ENCODE measurements around the gene ERG. TPM values are rescaled to one million over a fixed set of nuclear protein-coding genes. Genes with fewer than 3 reads are reported as not detected.

ERG gene
- total RNA-seq, 1 experiment from 2014 or later, result 0.11 TPM

- 0 out of 2 replicates have a peak, but pooled peaks cover 3% of the 10 kb centered on the region for H3K4me1 ChIP-seq (ENCODE audit: insufficient read depth, low read length)
- H4K5ac ChIP-seq (ENCODE audit: insufficient read length, low read depth, low read length), result no peak overlapping the region
- H2BK12ac ChIP-seq (ENCODE audit: insufficient read length, low read depth, low read length), result no peak overlapping the region
- H3K9me3 ChIP-seq (ENCODE audit: control insufficient read depth, low read depth, low read length), result no peaks in the 10 kb centered on the region
- Mint-ChIP-seq H3K9me3 (no peaks in the 10 kb centered on the region; a peak in 1 of 5 replicates), H3K4me1 (peaks cover 6 to 15% of the 10 kb centered on the region in 2 experiments), H3K36me3 (ENCODE audit: insufficient read depth in 1 of 3, low read depth in 3 of 3) (no peaks in the 10 kb centered on the region; a peak in 1 of 7 replicates), H3K27me3 (ENCODE audit: low read depth) (no peaks in the 10 kb centered on the region), H3K27ac (no peak overlapping the region), H3K4me3 (no peak overlapping the region)
- H3K4me2 ChIP-seq (ENCODE audit: insufficient read depth, insufficient read length, low read length), result no peak overlapping the region
- no peak for DNase-seq
- H3K9ac ChIP-seq (ENCODE audit: extremely low read depth, insufficient read length, low read length), result no peak overlapping the region
- no peak overlapping the region for H2AK5ac ChIP-seq (ENCODE audit: insufficient read length, low read length)
- no peak overlapping the region for H3K14ac ChIP-seq (ENCODE audit: insufficient read depth, low read length)
- H3K4ac ChIP-seq (ENCODE audit: low read depth, low read length), result no peak overlapping the region
- no peaks in the 10 kb centered on the region for H4K20me1 ChIP-seq (ENCODE audit: control insufficient read depth, insufficient read depth, insufficient read length)
- TF ChIP-seq, protein P1, sequence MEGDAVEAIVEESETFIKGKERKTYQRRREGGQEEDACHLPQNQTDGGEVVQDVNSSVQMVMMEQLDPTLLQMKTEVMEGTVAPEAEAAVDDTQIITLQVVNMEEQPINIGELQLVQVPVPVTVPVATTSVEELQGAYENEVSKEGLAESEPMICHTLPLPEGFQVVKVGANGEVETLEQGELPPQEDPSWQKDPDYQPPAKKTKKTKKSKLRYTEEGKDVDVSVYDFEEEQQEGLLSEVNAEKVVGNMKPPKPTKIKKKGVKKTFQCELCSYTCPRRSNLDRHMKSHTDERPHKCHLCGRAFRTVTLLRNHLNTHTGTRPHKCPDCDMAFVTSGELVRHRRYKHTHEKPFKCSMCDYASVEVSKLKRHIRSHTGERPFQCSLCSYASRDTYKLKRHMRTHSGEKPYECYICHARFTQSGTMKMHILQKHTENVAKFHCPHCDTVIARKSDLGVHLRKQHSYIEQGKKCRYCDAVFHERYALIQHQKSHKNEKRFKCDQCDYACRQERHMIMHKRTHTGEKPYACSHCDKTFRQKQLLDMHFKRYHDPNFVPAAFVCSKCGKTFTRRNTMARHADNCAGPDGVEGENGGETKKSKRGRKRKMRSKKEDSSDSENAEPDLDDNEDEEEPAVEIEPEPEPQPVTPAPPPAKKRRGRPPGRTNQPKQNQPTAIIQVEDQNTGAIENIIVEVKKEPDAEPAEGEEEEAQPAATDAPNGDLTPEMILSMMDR (conservative IDR thresholded peaks at IDR 0.05), result no peak
- no peak overlapping the region for H3K23ac ChIP-seq (ENCODE audit: insufficient read length, low read depth, low read length)
- WGBS (ENCODE audit: extremely low coverage, insufficient read length, low lambda C conversion rate), result no CpG with 5 or more reads among the region's 5 CpGs
- no peak overlapping the region for H2AFZ ChIP-seq (ENCODE audit: low read length)
- H3K23me2 ChIP-seq (ENCODE audit: insufficient read length, low read depth, low read length, poor library complexity, severe bottlenecking), result no peaks in the 10 kb centered on the region
- no peak overlapping the region for H3T11ph ChIP-seq (ENCODE audit: low read length)
- no peaks in the 10 kb centered on the region for H3K27me3 ChIP-seq (ENCODE audit: insufficient read depth, low read length)
- H3K79me1 ChIP-seq (ENCODE audit: insufficient read depth, low read depth, low read length, poor library complexity, severe bottlenecking), result no peaks in the 10 kb centered on the region
- no peak overlapping the region for H3K18ac ChIP-seq (ENCODE audit: insufficient read length, low read depth, low read length)
- H2BK120ac ChIP-seq (ENCODE audit: low read depth, low read length, poor library complexity, severe bottlenecking), result no peak overlapping the region
- H4K91ac ChIP-seq (ENCODE audit: insufficient read length, low read depth, low read length), result no peak overlapping the region
- H2BK20ac ChIP-seq (ENCODE audit: low read depth, low read length, poor library complexity, severe bottlenecking), result no peak overlapping the region
- no peak overlapping the region for H2BK15ac ChIP-seq (ENCODE audit: low read depth, low read length)
- H3K79me2 ChIP-seq (ENCODE audit: insufficient read depth, low read length), result no peaks in the 10 kb centered on the region
- no peak overlapping the region for H4K8ac ChIP-seq (replicated peaks; ENCODE audit: insufficient read length, low read depth, low read length)
- no peak overlapping the region for H3K27ac ChIP-seq (ENCODE audit: insufficient read length, low read depth, low read length)
- H3K56ac ChIP-seq (ENCODE audit: insufficient read length, low read depth, low read length), result no peak overlapping the region
- H2BK5ac ChIP-seq (ENCODE audit: insufficient read length, low read length), result no peak overlapping the region
Observed at GRCh38 chr21:38388647-38389353, 109.5 kb downstream of the ERG start.

Data from H9 (cell line).